Osteocyte (in vitro differentiated cells): Measurements from ENCODE around the gene HPSE2. TPM values are rescaled to one million over a fixed set of nuclear protein-coding genes. Genes with fewer than 3 reads are reported as not detected.
"Not testable (repeated sequence)": the region's sequence is repeated elsewhere in the genome, so short reads cannot be mapped to it uniquely, and the experiment has no call there.

Experiments used
- DNase-seq: peaks from one replicate; pipeline ENCODE4 v3.0.0; 2021; ENCODE audit warnings: mixed read lengths; ENCODE audit not compliant: unreplicated experiment; ENCODE audit errors: extremely low spot score
- H3K27ac Mint-ChIP-seq: one replicate; pipeline ENCODE4 v1.8.0; 2021; ENCODE audit warnings: mild to moderate bottlenecking, mixed read lengths; ENCODE audit not compliant: unreplicated experiment
- H3K27me3 Mint-ChIP-seq: one replicate; pipeline ENCODE4 v1.8.0; 2021; ENCODE audit warnings: mixed read lengths; ENCODE audit not compliant: unreplicated experiment
- H3K36me3 Mint-ChIP-seq: one replicate; pipeline ENCODE4 v1.8.0; 2021; ENCODE audit warnings: mixed read lengths; ENCODE audit not compliant: unreplicated experiment
- H3K4me1 Mint-ChIP-seq: one replicate; pipeline ENCODE4 v1.8.0; 2021; ENCODE audit warnings: mixed read lengths; ENCODE audit not compliant: unreplicated experiment
- H3K4me3 Mint-ChIP-seq: one replicate; pipeline ENCODE4 v1.8.0; 2021; ENCODE audit warnings: mild to moderate bottlenecking, moderate library complexity, mixed read lengths; ENCODE audit not compliant: unreplicated experiment
- H3K9me3 Mint-ChIP-seq: one replicate; pipeline ENCODE4 v1.8.0; 2021; ENCODE audit warnings: mixed read lengths; ENCODE audit not compliant: unreplicated experiment
- total RNA-seq: library from RNA; stranded (reverse); gene quantifications from 2 replicates; pipeline ENCODE4 v1.2.1, GENCODE V29; 2021
- TF ChIP-seq, protein P1 (sequence below): fragments of 200-600 bp; sonication (generic); IDR thresholded peaks from 2 replicates; pipeline ENCODE4 v1.5.0; 2021; ENCODE audit warnings: antibody characterized with exemption, mild to moderate bottlenecking, moderate library complexity

HPSE2 gene
- total RNA-seq, 1 donor from 2014 or later: not detected

DNA sequence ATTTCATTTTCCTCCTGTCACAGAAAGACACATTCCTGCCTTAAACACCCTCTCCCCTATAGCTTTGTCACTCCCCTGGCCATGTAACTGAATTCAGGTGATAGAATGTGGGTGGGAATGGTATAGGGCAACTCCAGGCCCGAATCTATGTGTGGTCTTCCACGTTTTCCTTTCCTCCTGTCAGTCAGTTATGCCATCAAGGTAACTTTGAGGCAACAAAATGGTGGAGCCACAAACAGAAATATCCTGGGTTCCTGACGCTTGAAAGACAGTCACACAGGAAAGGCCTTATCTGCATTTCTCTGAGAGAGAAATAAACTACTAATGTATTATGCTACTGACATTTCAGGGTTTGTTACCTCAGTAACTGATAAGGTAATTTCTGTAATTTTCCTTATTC is 326.8 kb downstream of the HPSE2 start:
- Mint-ChIP-seq H3K4me3 (no peak overlapping the region), H3K27me3 (no peaks in the 10 kb centered on the region), H3K27ac (no peak overlapping the region), H3K9me3 (no peaks in the 10 kb centered on the region), H3K36me3 (no peaks in the 10 kb centered on the region), H3K4me1 (no peaks in the 10 kb centered on the region)
- TF ChIP-seq, protein P1, sequence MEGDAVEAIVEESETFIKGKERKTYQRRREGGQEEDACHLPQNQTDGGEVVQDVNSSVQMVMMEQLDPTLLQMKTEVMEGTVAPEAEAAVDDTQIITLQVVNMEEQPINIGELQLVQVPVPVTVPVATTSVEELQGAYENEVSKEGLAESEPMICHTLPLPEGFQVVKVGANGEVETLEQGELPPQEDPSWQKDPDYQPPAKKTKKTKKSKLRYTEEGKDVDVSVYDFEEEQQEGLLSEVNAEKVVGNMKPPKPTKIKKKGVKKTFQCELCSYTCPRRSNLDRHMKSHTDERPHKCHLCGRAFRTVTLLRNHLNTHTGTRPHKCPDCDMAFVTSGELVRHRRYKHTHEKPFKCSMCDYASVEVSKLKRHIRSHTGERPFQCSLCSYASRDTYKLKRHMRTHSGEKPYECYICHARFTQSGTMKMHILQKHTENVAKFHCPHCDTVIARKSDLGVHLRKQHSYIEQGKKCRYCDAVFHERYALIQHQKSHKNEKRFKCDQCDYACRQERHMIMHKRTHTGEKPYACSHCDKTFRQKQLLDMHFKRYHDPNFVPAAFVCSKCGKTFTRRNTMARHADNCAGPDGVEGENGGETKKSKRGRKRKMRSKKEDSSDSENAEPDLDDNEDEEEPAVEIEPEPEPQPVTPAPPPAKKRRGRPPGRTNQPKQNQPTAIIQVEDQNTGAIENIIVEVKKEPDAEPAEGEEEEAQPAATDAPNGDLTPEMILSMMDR: no peak
- DNase-seq: no peak

DNA sequence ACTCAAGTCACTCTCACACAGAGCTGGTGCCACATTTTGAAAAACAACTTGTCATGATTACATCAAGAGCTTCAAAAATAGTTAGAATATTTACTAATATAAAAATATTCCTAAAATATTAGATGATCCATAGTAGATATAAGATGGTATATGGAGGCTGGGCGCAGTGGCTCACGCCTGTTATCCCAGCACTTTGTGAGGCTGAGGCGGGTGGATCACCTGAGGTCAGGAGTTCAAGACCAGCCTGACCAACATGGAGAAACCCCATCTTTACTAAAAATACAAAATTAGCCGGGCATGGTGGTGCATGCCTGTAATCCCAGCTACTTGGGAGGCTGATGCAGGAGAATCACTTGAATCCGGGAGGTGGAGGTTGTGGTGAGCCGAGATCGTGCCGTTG is 327.4 kb downstream of the HPSE2 start:
- not testable (repeated sequence) for H3K9me3 Mint-ChIP-seq, H3K4me3 Mint-ChIP-seq, DNase-seq, H3K36me3 Mint-ChIP-seq, H3K4me1 Mint-ChIP-seq, H3K27ac Mint-ChIP-seq, H3K27me3 Mint-ChIP-seq

DNA sequence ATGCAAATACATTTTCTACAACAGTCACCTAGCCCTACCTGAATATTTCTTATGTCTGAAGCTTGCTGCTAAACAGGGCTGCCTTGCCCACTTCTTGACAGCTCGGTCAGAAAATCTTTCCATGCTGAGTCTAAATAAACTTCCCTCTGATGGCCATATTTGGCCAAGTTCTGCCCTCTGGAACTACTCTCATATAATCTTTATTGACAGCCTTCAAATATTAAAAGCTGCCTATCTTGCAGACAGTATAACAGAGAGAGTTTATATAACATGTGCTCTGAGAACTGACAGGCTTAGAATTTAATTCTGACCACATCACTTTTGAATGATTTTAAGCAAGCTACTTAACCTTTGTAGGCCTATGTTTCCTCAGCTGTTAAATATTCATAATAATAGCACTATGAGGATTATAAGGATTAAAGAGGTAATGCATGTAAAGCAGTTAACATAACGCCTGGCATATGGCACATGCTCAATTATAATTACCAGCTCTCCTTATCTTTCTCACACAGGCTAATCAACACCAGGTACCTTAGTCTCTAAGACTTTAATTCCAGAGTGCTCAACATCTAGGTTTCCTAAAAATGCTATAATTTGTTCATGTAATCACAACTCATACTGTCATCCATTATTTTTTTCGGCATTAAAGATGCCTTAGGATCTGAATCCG is 334.1 kb downstream of the HPSE2 start:
- Mint-ChIP-seq H3K4me3 (no peak overlapping the region), H3K27ac (no peak overlapping the region), H3K27me3 (peaks cover 3% of the 10 kb centered on the region), H3K9me3 (no peaks in the 10 kb centered on the region), H3K4me1 (no peaks in the 10 kb centered on the region), H3K36me3 (no peaks in the 10 kb centered on the region)
- no peak for DNase-seq
- TF ChIP-seq, protein P1: no peak

DNA sequence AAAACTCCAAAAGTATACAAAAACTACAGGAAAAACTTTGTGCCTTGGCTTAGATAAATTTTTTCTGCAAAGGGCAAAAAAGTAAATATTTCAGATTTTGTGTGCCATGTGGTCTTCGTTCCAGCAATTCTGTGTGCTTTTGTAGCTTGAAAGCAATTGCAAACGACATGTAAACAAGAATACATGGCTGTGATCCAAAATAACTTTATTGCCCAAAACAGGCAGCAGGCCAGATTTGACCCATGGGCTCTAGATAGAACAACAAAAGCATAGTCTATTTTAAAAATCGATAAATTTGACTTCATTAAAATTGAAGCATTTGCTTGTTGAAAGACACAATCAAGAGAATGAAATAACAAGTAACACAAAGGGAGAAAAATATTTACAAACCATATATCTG is 336.6 kb downstream of the HPSE2 start:
- Mint-ChIP-seq H3K36me3 (no peaks in the 10 kb centered on the region), H3K9me3 (peaks cover 4% of the 10 kb centered on the region), H3K27me3 (peaks cover 3% of the 10 kb centered on the region), H3K4me1 (no peaks in the 10 kb centered on the region), H3K27ac (no peak overlapping the region), H3K4me3 (no peak overlapping the region)
- TF ChIP-seq, protein P1: no peak
- no peak for DNase-seq

DNA sequence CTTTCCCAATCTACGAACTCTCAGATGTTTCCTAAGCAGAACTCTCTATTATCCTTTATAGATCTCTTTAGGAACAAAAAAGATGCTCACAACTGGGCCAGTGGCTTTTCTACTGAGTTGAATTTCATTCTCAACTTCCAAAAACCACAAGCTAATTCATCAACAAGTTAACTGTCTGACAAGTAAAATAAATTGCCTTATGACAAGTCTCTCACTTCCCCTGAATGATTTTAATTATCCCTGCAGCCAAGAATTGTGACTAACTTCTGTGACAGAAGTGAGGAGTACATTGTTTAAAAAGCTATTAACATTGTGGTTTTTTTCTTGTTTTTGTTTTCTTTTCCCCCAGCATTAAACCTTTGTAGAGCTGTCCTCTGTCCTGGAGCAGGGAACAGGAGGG is 343.1 kb downstream of the HPSE2 start:
- H3K4me3 Mint-ChIP-seq: no peak overlapping the region
- TF ChIP-seq, protein P1: no peak
- no peak overlapping the region for H3K27ac Mint-ChIP-seq
- no peaks in the 10 kb centered on the region for H3K27me3 Mint-ChIP-seq
- DNase-seq: no peak
- H3K9me3 Mint-ChIP-seq: peaks cover 4% of the 10 kb centered on the region
- H3K4me1 Mint-ChIP-seq: no peaks in the 10 kb centered on the region
- no peaks in the 10 kb centered on the region for H3K36me3 Mint-ChIP-seq

DNA sequence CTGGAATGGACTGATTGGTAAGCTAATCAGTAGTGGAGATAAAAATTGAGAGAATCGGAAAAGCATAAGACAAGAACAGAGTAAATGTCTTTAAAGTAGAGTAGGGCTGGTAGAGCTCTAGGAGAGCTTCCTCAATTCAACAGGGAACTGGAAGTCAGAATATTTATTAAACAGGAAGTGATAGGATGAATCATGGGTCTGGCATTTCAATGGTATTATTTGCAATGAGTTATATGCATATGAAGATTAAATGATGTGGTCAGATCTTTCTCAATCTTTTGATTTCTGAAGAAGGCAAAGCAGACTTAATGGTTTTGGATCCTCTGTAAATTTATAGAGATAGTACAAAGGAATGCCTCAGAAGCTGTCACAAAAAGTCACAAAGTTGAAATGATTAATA is 349.0 kb downstream of the HPSE2 start:
- no peaks in the 10 kb centered on the region for H3K36me3 Mint-ChIP-seq
- TF ChIP-seq, protein P1: no peak
- no peaks in the 10 kb centered on the region for H3K4me1 Mint-ChIP-seq
- H3K4me3 Mint-ChIP-seq: no peak overlapping the region
- H3K27me3 Mint-ChIP-seq: no peaks in the 10 kb centered on the region
- H3K27ac Mint-ChIP-seq: no peak overlapping the region
- no peaks in the 10 kb centered on the region for H3K9me3 Mint-ChIP-seq
- no peak for DNase-seq
